HL-60/S4 treated with retinoic acid at 250 ng/mL for 4 days and 3 days (cell line): ENCODE data around the gene TEX261.
"Not testable (repeated sequence)": the region's sequence is repeated elsewhere in the genome, so short reads cannot be mapped to it uniquely, and the experiment has no call there.

Source experiments
- in situ Hi-C: fragments of 300-500 bp; cut with MboI; formaldehyde crosslinking; loops from 2 replicates; pipeline ENCODE4 v1.7.0; 2022; ENCODE audit warnings: low sequenced_read_pairs

TEX261 gene

DNA sequence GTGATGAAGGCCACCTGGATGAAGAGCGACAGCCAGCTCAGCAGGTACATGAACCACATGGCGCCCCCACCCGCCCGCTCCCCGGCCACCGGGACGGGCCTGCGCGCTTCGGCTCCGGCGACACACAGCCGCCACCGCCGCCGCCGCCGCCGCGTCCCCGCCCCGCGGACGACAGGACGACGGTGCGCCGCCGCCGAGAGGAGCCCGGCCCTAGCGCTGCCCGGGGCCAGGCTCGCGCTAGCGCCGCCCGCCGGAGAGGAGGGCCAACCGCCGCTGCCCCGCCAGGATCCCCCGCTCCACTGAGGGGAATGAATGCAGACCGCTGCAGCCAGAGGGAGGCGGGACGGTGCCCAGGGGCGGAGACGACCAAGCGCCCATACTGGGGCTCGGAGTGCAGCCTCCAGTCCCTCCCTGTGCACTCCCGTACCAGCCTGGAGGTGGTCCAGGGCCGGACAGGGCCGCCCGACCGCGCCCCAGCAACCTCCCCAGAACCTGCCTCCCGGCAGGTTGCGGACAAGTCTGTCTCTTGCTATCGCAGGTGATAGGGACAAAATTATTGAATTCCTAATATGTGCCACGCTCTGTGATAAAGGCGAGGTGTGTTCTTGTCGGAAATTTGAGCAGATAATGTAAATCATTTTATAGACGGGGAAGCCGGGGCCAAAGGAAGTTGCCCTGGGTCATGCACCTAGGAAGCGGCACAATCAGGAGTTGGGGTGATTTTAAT is at the start of gene TEX261:
TEX261 (minus strand) TSS at position 175 of the 727 bp plus-strand sequence; CDS start at position 59, 116 bp downstream.
- in situ Hi-C loops: no loop called here

DNA sequence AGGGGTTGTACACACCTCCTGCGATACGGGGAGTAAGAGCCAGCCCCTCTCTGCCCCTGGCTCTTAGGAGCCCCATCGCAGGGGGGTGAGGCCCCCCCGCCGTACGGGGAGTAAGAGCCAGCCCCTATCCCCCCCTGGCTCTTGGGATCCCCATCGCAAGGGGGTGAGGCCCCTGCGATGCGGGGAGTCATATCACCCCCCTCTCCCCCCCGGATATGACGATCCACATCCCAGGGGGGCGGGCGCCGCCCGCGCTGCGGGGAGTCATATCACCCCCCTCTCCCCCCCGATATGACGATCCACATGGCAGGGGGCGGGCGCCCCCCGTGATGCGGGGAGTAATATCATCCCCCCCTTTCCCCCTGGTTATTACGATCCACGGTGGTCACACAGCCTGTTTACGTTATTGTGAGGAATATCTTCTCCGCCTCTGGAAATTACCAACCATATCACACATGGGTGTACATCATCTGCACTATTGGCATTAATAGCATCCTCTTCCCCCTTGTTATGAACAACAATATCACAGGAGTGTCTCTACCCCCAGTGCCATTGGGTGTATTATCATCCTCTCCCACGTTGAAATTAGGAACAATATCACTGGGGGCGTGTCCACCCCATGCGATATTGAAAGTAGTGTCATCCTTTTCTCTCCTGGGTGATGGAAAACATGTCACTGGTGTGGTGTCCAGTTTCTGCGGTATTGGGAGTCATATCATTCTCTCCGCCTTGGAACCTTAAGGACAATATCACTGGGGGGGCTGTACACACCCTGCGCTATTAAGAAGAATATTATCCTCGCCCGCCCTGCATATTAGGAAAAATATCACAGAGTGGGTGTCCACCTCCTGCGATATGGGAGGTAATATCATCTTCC is 49.1 kb upstream of the TEX261 start:
- in situ Hi-C loops: no loop called here

DNA sequence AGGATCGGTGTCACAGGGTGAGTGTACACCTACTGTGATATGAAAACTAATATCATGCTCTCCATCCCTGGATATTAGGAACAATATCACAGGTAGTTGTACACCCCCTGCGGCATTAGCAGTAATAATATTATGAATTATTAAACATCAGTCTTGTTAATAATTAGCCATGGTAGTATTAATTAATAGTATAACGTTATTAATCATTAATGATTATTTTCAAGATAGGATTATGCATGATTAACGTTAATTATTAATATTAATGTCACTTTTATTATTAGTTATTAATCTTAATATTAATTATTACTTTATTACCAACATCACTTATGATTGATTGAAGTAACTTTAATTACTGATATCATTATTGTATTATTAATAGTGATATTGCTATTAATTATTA is 47.6 kb upstream of the TEX261 start:
- in situ Hi-C loops: no loop called here

DNA sequence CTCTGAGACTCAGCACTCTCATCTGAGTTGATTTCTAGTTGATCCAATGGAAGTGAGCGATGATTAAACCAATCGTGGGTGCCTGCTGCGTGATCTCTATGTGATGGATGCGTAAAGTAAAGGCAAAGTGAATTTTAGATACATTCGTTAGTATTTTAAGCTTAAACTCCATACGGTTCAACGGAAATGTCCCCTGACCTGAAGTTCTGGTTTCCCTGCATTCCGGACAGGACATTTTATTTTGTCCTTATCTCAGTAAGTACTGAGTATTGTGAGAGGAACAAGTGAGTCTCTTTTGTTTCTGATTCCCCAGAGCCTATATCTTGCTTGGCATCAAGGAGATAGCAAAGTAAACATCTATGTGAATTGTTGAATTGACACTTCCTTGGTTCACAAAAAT is 41.6 kb upstream of the TEX261 start:
- in situ Hi-C loops: not testable (repeated sequence)

DNA sequence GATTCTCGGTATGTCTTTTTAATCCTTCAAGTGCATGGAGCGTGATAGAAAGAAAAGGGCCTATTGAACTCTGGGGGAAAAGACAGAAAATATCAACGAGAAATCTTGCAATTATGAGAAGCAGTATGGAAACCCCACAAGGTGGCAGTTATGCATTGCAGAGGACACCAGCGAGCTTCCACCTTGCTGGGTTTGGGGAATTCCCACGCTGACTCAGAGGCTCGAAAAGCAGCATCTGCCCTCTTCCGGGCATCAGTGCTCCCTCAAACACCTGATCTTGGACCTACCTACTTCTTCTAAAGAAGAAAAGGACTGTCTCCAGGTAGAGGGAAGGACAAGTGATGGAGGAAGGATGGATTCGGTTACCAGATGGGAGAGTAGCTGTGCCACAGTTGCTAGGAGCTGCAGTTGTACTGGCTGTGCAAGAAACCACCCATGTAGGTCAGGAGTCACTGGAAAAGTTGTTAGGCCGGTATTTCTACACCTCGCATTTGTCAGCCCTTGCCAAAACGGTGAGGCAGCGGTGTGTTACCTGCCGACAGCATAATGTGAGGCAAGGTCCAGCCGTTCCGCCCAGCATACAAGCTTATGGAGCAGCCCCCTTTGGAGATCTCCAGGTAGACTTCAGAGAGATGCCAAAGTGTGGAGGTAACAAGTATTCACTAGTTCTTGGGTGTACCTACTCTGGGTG is 29.0 kb upstream of the TEX261 start:
- in situ Hi-C loops: not testable (repeated sequence)

DNA sequence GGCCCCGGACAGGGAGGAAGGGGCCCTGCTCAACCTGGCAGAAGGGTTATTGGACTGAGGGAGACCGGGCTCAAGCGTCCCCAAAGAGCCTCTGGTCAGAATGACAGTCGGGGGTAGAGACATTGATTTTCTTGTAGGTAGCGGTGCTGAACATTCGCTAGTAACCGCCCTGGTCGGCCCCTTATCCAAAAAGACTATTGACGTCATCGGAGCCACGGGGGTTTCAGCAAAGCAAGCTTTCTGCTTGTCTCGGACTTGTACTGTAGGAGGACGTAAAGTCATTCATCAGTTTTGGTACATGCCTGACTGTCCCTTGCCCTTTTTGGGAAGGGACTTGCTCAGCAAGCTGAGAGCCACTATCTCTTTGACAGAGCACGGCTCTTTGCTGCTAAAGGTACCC is 26.7 kb upstream of the TEX261 start:
- in situ Hi-C loops: not testable (repeated sequence)

DNA sequence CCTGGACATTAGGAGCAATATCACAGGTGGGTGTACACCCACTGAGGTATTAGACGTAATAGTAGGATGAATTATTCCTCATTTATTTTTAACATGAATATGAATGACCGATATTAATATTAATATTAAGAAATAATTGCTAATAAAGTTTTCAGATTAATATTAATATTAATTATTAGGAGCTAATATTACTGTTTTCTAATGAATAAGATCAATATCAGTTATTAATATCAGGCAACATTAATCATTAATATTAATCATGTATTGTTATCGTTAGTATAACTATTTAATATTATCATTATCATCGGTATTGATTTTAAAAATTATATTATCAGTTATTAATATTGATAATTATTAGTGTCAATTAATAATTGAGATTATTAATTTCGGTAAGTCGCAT is 25.3 kb upstream of the TEX261 start:
- in situ Hi-C loops: not testable (repeated sequence)

DNA sequence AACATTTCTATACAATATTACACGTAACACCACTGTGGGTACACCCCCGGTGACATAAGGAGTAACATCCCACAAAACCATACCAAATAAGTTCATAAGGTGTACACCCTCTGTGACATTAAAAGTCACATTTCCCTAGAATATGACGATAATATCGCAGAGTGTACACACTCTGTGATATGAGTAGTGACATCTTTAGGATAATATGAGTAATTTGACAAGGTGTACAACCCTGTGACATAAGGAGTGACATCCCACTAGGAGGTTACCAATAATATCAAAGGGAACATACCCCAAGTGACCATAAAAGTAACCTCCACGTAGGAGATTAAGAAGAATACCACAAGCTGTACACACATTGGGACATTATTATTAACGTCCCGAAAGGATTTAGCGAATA is 24.0 kb upstream of the TEX261 start:
- in situ Hi-C loops: no loop called here

DNA sequence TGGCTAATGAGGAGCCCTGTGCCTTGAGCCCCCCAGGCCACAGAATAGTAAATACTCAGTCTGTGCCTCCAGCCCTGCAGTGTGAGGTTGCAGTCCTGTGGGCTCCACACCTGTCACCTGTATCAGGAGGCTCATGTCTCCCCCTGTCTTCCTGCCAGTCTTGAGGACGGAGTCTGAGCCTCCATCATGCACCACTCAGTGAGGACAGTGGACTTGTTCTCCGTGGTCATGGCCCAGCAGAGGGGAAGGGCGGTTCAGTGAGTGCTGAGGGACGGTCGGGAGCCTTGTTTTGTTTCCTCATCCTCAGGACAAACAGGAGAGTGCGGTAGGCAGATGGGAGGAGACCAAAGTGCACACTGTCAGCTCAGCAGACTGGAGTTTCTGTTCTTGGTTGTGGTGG is 17.1 kb upstream of the TEX261 start:
- in situ Hi-C loops: not testable (repeated sequence)

DNA sequence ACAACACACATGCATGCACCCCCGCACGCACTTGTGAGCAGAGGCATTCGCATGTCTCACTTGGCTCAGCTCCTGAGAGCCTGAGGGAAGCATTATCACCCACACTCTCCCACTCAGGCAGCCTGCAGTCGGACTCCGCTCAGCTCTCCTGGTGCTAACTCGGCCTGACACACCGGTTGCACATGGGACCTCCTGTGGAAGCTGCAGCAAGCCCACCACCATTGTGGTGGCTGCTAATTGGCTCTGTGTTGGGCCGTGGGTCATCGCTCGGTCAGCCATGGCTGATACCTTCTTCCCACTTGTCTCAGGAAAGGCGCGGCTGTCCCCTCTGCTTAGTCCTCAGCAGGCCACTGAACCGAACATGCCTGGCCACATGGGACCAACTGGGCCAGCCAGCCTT is 13.7 kb upstream of the TEX261 start:
- in situ Hi-C loops: no loop called here

DNA sequence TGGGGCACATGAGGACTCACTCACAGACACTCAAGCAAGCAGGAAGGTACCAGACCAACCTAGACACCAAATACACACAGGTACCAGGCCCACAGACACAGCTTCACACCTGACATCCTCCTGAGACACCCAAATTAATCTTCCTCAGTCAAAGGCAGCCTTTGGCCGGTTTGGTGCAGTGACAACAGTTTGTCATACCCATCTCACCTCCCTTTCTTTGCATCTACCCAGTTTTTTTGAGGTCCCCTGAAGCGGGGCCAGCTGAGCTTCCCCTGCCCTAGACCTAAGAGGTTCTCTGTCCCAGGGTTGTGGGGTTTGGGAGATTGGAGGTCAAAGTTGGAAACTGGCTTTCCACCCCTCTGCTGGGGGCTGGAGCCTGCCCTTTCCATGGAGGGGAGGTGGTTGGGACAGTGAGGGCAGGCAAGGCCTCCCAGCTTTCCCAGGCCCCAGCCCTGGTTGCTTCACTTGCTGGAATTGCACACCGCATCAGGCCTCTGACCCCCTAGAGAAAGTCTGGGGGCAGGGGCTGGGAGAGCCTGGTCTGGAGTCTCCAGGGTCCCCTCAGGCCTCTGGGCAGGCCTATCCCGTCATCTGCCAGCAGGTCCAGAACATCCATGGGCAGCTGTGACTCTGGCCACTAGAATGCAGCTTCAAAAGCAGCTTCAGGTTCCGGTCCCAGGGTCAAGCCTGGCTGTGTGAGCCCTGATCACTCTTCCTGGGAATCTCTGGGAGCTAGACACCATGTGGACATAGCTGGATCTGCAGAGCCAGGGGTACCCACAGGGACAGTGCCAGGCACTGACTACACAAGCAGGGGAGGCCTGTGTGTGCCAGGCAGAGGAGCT is 12.5 kb upstream of the TEX261 start:
- in situ Hi-C loops: no loop called here

DNA sequence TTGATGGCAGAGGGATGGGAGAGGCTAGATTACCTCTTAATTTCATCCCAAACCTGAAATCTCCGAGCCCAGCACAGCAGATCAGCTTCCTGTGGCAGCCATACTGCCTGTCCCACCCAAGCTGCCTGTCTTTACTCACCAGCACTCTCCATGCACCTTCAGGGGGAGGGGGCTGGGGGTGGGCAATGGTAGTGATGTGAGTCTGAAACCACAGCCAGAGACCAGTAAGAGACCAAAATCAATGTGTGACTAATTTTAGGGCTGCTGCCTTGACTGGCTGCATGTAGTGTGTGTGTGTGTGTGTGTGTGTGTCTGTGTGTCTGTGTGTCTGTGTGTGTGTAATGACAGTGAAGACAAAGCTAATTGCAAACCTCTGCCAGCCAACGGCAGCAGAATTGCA is 11.7 kb upstream of the TEX261 start:
- in situ Hi-C loops: no loop called here

DNA sequence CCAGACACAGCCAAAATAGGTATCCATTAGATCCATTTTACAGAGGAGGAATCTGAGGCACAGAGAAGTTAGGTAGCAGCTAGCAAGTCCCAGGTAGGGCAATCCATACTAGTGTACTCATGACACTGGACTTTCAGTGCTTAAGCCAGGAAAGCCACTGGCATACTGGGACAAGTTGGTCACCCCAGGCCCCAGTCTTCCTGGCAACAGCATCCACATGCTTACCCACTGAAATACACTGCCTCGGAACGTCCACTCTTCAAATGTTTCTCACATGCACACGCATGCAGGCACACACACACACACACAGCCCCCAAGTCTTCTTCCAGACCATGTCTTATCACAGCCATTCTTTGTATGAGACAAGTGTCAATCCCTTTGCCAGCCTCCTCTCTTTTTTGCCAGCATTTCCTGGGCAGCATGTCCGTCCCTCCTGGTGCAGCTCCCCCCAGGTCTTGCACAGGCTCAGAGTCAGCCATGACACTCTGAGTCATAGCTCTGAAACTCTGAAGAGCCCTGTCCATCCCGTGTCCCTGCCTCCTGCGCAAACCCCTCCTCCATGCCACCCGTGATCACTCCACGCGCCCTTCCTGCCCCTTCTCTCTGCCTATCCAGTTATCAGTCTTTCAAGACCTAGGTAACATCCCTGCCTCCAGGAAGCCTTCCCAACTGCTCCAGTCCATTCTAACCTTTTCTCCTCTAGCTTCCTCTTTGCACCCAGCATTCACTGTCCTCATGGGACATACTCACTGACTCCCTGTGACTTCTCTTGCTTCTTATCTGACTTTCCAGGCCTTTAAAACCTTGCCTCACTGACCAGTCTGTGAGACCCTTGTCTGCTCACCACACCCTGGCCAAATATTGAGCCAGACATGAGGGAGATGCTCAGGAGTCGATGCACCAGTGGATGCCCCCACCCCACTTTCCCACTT is 10.9 kb upstream of the TEX261 start:
- in situ Hi-C loops: no loop called here

DNA sequence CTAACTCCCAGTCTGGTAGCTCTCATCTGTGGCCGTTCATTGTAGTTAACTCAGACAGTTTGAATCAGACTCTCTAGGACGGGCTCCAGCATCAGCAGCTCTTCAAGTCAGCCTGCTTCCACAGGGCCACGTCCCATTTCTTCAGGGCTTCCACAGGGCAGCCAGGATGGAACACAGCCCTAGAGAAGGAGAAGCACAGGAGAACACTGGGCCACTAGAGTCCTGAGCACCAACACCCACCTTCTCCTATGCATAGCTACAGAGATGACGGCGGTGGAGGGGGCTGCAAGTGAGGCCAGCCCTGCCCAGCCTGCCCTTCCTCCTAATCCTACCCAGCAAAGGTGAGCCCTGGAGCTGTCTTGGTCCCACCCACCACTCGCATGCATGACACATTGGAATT is 10.2 kb upstream of the TEX261 start:
- in situ Hi-C loops: no loop called here

DNA sequence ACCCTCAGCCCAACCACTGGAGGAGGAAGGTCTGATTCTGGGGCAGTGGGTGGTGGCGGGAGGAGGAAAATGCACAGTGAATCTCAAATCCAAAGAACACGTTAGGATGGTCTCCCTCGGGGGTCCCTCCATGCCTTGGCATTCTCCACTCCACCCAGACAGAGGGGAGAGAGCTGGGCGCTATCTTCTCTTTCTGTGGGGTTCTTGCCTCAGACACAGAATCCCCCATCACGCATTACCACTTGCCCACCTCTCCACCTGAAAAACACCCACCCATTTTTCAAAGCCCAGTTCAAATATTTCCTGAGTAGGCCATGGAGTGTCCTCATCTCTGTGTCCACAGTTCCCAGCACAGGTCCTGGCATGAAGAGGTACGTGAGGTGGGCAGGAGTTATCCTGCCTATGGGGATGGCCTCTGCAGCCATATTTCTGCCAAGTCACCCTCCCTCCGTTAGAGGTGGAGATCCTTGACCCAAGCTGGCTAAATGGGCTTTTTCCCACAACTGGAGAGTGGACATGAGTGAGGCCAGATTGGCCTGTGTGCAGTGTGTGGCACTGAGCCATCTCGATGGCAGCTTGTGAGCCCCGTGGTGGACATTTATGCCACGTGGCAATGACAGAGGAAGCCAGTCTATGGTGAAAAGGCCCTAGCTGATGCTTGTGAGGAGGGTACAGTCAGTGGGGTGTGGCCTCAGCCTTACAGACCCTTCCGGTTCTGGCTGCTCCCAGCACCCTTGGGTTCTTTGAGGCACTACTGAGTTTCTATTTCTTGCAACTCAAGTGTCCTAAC is 9.5 kb upstream of the TEX261 start:
- in situ Hi-C loops: no loop called here

DNA sequence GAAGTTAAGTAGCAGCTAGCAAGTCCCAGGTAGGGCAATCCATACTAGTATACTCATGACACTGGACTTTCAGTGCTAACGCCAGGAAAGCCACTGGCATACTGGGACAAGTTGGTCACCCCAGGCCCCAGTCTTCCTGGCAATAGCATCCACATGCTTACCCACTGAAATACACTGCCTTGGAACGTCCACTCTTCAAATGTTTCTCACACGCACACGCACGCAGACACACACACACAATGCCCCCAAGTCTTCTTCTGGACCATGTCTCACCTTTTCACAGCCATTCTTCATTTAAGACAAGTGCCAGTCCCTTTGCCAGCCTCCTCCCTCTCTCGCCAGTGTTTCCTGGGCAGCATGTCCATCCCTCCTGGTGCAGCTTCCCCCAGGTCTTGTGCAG is 8.7 kb upstream of the TEX261 start:
- in situ Hi-C loops: no loop called here

DNA sequence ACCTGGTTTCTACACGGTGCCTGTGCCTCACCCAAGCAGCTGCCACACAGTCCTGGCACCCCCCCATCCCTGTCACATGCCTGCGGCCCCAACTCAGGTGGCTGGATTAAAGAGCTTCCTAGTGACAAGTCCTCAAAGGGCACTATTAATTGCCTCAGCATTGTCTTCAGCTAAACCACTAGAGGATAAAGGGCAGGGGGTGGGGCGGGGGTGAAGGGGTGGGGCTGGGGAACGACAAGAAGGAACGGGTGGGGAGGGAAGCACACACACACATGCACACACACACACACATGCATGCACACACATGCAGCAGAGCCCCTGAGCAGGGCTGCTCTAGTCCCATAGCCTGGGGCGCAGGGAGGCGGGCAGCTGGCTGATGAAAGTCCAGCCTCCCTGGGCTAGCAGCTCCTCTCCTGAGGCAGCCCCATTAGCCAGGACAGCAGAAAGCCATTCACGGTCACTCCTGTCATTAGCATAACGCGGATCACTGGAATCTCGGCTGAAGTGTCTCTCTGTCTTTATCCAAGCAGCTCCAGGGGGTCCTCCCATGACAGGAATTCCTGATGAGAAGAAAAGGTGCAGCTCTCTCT is 7.4 kb upstream of the TEX261 start:
- in situ Hi-C loops: no loop called here

DNA sequence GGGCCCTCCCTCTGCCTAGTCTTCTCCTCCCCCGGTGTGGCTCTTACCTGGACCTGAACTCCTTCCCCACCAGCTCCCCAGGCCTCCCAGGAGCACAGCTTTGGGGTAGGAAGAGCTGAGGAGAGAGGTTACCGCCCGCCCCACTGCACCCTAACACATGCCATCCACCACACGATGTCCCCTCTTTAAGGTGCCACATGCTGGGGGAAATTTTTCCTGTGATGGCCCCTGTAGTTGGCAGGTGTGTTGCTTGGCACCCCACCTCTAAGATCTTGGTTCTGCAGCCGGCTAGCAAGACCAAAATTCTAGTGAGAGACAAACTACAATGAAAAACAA is 6.9 kb upstream of the TEX261 start:
- in situ Hi-C loops: no loop called here
